Lower lobe of right lung (tissue), 2 donors: ENCODE data around the gene PRPF4. TPM values are rescaled to one million over a fixed set of nuclear protein-coding genes. Genes with fewer than 3 reads are reported as not detected.
"Not testable (repeated sequence)": the region's sequence is repeated elsewhere in the genome, so short reads cannot be mapped to it uniquely, and the experiment has no call there.

Experiments used
- ATAC-seq, 2 donors: fragments of 200-7000 bp; cut with Tn5 transposase; one replicate each; pipeline ENCODE4 v1.9.1; 2020 to 2022; ENCODE audit warnings: mild to moderate bottlenecking in 2 of 2, moderate library complexity in 2 of 2
- DNase-seq: peaks from one replicate; pipeline ENCODE4 v3.0.0-alpha.2; 2020
- H3K27ac ChIP-seq: fragments of 200-600 bp; one replicate; pipeline ENCODE4 v1.8.0; 2022
- H3K27me3 ChIP-seq: fragments of 200-600 bp; one replicate; pipeline ENCODE4 v1.8.0; 2022; ENCODE audit warnings: low read depth
- H3K36me3 ChIP-seq: fragments of 200-600 bp; one replicate; pipeline ENCODE4 v1.8.0; 2022; ENCODE audit warnings: mild to moderate bottlenecking
- H3K4me1 ChIP-seq: fragments of 200-600 bp; one replicate; pipeline ENCODE4 v1.8.0; 2022
- H3K4me3 ChIP-seq: fragments of 200-600 bp; one replicate; pipeline ENCODE4 v1.8.0; 2022; ENCODE audit warnings: mild to moderate bottlenecking
- H3K9me3 ChIP-seq: fragments of 200-600 bp; one replicate; pipeline ENCODE4 v1.8.0; 2022
- intact Hi-C: fragments of 100-400 bp; cut with DNase I; formaldehyde crosslinking; loops from one replicate; pipeline ENCODE4 v1.11.0; 2022
- total RNA-seq: library from RNA; stranded (reverse); fragmentation: NEBNext Ultra II Directional; extraction: Animal tissue kit (Norgen Biotek cat#: 25700); gene quantifications from one replicate; pipeline ENCODE4 v1.2.1, GENCODE V29; 2021
- TF ChIP-seq, protein P1 (sequence below): fragments of 200-600 bp; IDR thresholded peaks from one replicate; pipeline ENCODE4 v1.8.0; 2022; ENCODE audit warnings: antibody characterized with exemption, mild to moderate bottlenecking
- donor health status: DM: no; HTN: yes; CAD: no; lungs with severe emphysema.

Gene PRPF4
- total RNA-seq, 1 donor from 2014 or later, result 12.6 TPM

DNA sequence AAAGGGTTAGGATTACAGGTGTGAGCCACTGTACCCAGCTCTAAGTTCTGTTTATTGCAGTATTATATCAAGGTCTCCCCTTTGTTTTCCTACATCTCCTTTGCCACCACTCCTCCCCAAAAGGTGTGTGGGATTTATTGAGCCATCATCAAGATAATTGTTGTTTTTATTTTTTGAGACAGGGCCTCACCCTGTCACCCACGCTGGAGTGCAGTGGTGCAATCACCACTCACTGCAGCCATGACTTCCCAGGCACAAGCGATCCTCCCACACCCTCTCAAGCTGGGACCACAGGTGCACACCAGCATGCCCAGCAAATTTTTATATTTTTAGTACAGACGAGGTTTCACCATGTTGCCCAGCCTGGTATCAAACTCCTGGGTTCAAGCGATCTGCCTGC lies 29.6 kb upstream of the PRPF4 start:
- Histone ChIP-seq H3K4me1 (peaks cover 6% of the 10 kb centered on the region), H3K4me3 (no peak overlapping the region), H3K9me3 (no peaks in the 10 kb centered on the region), H3K27ac (no peak overlapping the region), H3K36me3 (no peaks in the 10 kb centered on the region), H3K27me3 (no peaks in the 10 kb centered on the region)
- no peak for ATAC-seq
- intact Hi-C loops, result no loop called here
- TF ChIP-seq, protein P1, sequence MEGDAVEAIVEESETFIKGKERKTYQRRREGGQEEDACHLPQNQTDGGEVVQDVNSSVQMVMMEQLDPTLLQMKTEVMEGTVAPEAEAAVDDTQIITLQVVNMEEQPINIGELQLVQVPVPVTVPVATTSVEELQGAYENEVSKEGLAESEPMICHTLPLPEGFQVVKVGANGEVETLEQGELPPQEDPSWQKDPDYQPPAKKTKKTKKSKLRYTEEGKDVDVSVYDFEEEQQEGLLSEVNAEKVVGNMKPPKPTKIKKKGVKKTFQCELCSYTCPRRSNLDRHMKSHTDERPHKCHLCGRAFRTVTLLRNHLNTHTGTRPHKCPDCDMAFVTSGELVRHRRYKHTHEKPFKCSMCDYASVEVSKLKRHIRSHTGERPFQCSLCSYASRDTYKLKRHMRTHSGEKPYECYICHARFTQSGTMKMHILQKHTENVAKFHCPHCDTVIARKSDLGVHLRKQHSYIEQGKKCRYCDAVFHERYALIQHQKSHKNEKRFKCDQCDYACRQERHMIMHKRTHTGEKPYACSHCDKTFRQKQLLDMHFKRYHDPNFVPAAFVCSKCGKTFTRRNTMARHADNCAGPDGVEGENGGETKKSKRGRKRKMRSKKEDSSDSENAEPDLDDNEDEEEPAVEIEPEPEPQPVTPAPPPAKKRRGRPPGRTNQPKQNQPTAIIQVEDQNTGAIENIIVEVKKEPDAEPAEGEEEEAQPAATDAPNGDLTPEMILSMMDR, result no peak
- DNase-seq, result no peak

DNA sequence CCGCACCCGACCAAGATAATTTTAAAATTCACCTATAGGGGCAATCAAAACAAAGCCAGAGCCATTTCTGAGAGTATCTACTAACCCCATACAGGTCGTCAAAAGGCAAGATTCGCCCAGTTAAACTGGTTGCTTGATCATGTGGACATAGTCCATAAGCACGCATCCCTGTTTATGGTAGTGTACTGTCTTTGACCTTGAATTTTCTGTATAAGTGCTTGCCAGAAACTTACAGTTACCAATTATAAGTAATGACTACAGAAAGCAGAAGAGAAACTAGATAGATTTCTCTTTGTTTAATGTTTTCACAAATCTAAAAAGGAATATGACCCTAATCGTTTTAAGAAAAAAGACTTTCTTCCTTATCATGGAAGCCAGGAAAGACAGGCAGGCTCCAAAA lies 28.5 kb upstream of the PRPF4 start:
- TF ChIP-seq, protein P1, result no peak
- H3K27ac ChIP-seq, result no peak overlapping the region
- no peaks in the 10 kb centered on the region for H3K27me3 ChIP-seq
- intact Hi-C loops, result no loop called here
- DNase-seq, result no peak
- H3K9me3 ChIP-seq, result no peaks in the 10 kb centered on the region
- H3K4me1 ChIP-seq, result peaks cover 6% of the 10 kb centered on the region
- H3K36me3 ChIP-seq, result no peaks in the 10 kb centered on the region
- ATAC-seq, result no peak
- no peak overlapping the region for H3K4me3 ChIP-seq

DNA sequence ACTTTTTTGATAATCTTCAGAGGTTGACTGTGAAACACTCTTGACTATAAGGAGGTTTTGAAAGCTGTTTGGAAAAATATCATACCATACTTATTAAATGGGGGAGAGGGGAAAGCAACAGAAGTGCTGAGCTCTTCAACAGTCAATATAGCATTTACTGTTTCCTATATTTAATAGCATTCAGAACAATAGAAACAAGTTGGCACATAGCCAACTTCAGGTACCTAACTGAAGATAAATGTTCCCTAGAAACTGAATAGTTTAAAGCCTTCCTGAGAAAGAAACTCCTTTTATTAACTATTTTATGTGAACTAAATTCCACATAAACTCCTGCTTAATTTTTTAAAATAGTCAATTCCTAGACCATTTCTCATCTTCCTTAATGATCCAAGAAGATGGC lies 27.8 kb upstream of the PRPF4 start:
- Histone ChIP-seq H3K36me3 (no peaks in the 10 kb centered on the region), H3K9me3 (no peaks in the 10 kb centered on the region), H3K27me3 (no peaks in the 10 kb centered on the region), H3K27ac (no peak overlapping the region), H3K4me3 (no peak overlapping the region), H3K4me1 (peaks cover 6% of the 10 kb centered on the region)
- TF ChIP-seq, protein P1, result no peak
- DNase-seq (no peak), ATAC-seq (no peak)
- intact Hi-C loops, result no loop called here

DNA sequence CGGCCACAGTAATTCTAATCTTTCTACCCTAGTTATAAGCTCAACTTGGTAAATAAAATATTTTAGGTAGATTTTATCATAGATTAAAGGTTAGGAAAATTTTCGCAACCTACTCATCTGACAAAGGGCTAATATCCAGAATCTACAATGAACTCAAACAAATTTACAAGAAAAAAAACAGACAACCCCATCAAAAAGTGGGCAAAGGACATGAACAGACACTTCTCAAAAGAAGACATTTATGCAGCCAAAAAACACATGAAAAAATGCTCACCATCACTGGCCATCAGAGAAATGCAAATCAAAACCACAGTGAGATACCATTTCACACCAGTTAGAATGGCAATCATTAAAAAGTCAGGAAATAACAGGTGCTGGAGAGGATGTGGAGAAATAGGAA lies 25.8 kb upstream of the PRPF4 start:
- intact Hi-C loops, H3K27ac ChIP-seq, DNase-seq, H3K4me1 ChIP-seq, H3K4me3 ChIP-seq, ATAC-seq, H3K9me3 ChIP-seq, H3K36me3 ChIP-seq, H3K27me3 ChIP-seq: not testable (repeated sequence)

DNA sequence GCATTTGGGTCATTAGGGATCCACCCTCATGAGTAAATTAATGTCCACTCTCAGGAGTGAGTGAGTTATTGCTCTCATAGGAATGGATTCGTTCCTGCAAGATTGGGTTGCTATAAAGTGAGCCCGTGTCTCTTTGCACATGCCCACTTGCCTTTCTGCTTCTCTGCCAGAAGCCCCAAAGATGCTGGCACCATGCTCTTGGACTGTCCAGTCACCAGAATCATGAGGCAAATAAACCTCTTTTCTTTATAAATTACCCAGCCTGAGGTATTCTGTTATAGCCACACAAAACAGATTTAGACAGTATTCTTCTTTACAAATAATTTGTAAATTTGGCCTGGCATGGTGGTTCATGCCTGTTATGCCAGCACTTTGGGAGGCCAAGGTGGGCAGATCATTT lies 24.7 kb upstream of the PRPF4 start:
- Histone ChIP-seq H3K9me3 (no peaks in the 10 kb centered on the region), H3K36me3 (no peaks in the 10 kb centered on the region), H3K27me3 (no peaks in the 10 kb centered on the region), H3K4me3 (no peak overlapping the region), H3K27ac (no peak overlapping the region), H3K4me1 (peaks cover 3% of the 10 kb centered on the region)
- DNase-seq, result no peak
- TF ChIP-seq, protein P1, result no peak
- intact Hi-C loops, result no loop called here
- no peak for ATAC-seq

DNA sequence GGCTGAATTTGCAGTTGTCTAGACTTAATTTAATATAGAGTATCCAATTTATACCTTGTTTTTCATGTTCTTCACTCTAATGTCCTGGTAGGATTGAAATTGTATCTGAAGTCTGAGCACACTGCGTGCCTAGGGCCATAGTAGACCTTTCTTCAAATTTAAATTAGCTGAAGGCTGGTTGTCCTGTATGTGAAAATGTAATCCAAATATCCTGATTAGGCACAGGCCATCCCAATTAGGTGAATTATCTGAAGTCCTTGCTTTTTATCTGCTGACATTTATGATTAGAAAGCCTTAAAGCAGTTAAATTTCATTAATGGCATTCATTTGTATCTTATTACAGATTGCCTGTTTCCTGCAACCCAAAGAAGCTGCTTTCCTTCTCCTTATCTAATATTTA lies 20.5 kb upstream of the PRPF4 start:
- no peaks in the 10 kb centered on the region for H3K27me3 ChIP-seq
- ATAC-seq, result no peak
- TF ChIP-seq, protein P1, result no peak
- intact Hi-C loops, result no loop called here
- no peak overlapping the region for H3K27ac ChIP-seq
- H3K4me1 ChIP-seq, result no peaks in the 10 kb centered on the region
- H3K36me3 ChIP-seq, result peaks cover 31% of the 10 kb centered on the region
- no peak for DNase-seq
- H3K4me3 ChIP-seq, result no peak overlapping the region
- H3K9me3 ChIP-seq, result no peaks in the 10 kb centered on the region
